Activated CD4-positive, CD25-positive, alpha-beta regulatory T cell treated with anti-CD3 and anti-CD28 coated beads, Interleukin-2, amount 50 U/mL, for 72 hours (primary cell): ENCODE data around the gene HLA-DRB5.
"Not testable (repeated sequence)": the region's sequence is repeated elsewhere in the genome, so short reads cannot be mapped to it uniquely, and the experiment has no call there.

ENCODE experiments used
- DNase-seq: peaks from one replicate; pipeline ENCODE4 v3.0.0; 2021

The HLA-DRB5 gene

GRCh38 chr6:32529697-32530430 lies at the start of gene HLA-DRB5:
Gene HLA-DRB5, minus strand, starts transcription at chr6:32530287. Its CDS starts 63 bp downstream, at chr6:32530224.
- peak; percentile 33 for DNase-seq

- no peak for DNase-seq
Measured at GRCh38 chr6:32578962-32579361, 48.9 kb upstream of the HLA-DRB5 start.

- not testable (repeated sequence) for DNase-seq
Measured at GRCh38 chr6:32577493-32577892, 47.4 kb upstream of the HLA-DRB5 start.

- DNase-seq: no peak
Measured at GRCh38 chr6:32576250-32576649, 46.2 kb upstream of the HLA-DRB5 start.

GRCh38 chr6:32570363-32570905 lies 40.3 kb upstream of the HLA-DRB5 start:
- no peak for DNase-seq

GRCh38 chr6:32568561-32568960 lies 38.5 kb upstream of the HLA-DRB5 start:
- DNase-seq: no peak

DNA sequence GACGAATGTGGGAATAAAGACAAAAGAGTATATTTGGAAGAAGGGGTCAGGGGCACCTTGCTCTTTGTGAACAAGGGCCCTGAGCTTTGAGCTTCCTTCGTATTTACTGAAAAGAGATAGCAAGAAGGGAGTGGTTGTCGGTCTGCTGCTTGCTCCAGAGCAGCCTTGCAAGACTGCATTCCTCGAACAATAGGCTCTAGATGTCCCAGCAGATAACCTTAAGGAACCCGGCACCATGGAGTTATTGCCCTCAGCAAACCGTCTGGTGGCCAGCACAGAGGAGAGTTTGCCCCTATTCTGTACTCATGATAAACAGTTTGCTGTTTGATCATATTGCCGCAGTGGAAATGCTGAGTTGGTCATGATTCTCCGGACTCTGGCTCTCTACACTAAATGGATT lies 36.9 kb upstream of the HLA-DRB5 start:
- no peak for DNase-seq

GRCh38 chr6:32565511-32565910 lies 35.4 kb upstream of the HLA-DRB5 start:
- DNase-seq: no peak

- DNase-seq: no peak
Measured at GRCh38 chr6:32562940-32563339, 32.9 kb upstream of the HLA-DRB5 start.

DNA sequence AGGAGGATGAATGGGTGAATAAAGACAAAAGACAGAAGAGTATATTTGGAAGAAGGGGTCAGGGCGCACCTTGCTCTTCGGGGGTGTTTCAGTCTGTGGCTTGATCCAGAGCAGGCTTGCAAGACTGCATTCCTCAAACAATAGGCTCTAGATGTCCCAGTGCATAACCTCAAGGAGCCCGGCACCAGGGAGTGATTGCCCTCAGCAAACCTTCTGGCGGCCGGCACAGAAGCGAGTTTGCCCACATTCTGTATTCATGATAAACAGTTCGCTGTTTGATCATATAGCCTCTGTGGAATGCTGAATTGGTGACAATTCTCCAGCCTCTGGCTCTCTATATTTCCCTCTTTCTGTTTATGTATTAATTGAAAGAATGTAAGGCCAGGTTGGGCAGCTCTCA lies 29.7 kb upstream of the HLA-DRB5 start:
- DNase-seq: no peak

- no peak for DNase-seq
Measured at GRCh38 chr6:32558426-32559057, 28.5 kb upstream of the HLA-DRB5 start.

- DNase-seq: no peak
Measured at GRCh38 chr6:32554116-32554965, 24.3 kb upstream of the HLA-DRB5 start.

GRCh38 chr6:32553037-32553742 lies 23.1 kb upstream of the HLA-DRB5 start:
- no peak for DNase-seq

DNA sequence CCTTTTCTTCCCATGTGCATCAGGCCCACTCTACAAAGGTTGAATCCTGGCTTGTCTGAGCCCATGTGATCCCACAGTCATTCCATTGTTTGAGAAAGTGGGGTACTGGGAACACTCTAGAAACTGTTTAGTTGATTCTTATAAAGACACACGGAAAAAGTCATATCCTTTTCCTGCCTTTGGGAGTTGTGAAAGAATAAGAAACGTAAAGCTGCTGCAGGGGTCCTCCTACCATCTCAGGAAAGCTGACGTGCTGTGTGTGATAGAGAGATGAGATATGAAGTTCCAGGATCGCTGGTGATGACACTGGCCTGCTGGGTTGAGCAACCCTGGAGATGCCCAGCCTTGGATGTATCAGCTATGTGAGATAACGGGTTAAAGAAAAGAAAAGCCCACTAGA lies 21.3 kb upstream of the HLA-DRB5 start:
- DNase-seq: no peak

- no peak for DNase-seq
Measured at GRCh38 chr6:32539839-32540238, 9.8 kb upstream of the HLA-DRB5 start.

GRCh38 chr6:32530431-32530793 lies 325 bp upstream of the HLA-DRB5 start:
- not testable (repeated sequence) for DNase-seq

GRCh38 chr6:32522302-32523047 lies 7.6 kb downstream of the HLA-DRB5 start:
- DNase-seq: no peak

- no peak for DNase-seq
Measured at GRCh38 chr6:32519910-32520258, 10.2 kb downstream of the HLA-DRB5 start.

DNA sequence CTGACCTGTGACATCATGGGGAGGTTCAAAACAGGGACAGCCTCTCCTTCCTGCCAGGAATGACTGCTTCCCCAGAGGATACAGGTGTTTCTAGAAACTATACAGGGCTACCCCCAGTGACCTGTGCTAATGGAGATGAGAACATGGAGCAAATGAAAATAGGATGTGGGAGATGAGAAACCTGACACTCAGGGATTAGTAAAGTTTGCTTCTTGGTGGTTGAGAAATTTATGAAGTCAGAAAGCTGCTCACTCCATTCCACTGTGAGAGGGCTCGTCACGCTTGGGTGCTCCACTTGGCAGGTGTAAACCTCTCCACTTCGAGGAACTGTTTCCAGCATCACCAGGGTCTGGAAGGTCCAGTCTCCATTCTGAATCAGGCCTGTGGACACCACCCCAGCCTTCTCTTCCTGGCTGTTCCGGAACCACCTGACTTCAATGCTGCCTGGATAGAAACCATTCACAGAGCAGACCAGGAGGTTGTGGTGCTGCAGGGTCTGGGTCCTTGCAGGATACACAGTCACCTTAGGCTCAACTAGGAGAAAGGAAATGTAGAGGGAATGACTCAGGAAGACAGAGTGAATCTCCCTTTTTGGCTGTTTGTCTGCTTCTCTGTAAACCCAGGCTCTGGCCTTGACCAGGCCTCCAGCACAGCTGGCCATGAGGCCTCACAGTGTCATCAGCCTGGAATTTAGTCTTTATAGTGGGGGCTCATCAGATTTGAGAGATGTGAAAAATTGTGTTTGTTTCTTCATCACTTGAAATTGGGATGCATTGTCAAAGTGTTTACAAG lies 10.8 kb downstream of the HLA-DRB5 start:
- no peak for DNase-seq

- no peak for DNase-seq
Measured at GRCh38 chr6:32517654-32518445, 12.2 kb downstream of the HLA-DRB5 start.
